T-cell (primary cell): ENCODE measurements around the gene RHOBTB1. TPM values are rescaled to one million over a fixed set of nuclear protein-coding genes. Genes with fewer than 3 reads are reported as not detected.

Source experiments
- ATAC-seq, 4 experiments: fragments of 200-7000 bp in 3 of 4; fragments of 150-1000 bp in 1 of 4; cut with Tn5 transposase; replicated peaks in 1 of 4; 1 replicate in 3 of 4; 2 replicates in 1 of 4; pipeline ENCODE4 v1.10.0; 2021; ENCODE audit warnings: moderate library complexity in 3 of 4, mild to moderate bottlenecking in 2 of 4, moderate number of reproducible peaks in 1 of 4
- CTCF ChIA-PET, 2 donors: fragments of 300-600 bp; sonication (Branson Sonifier 250); formaldehyde crosslinking; loops; one replicate each; lab custom pipeline; 2022; ENCODE audit warnings: antibody characterized with exemption in 2 of 2; lab: Charles Lee
- POLR2A ChIA-PET, 2 donors: fragments of 300-600 bp; sonication (Branson Sonifier 250); formaldehyde crosslinking; loops; one replicate each; lab custom pipeline; 2022; ENCODE audit warnings: antibody characterized with exemption in 2 of 2; lab: Charles Lee
- DNase-seq, 35 experiments: peaks; one replicate each; pipeline versions ENCODE4 v3.0.0 to v3.0.0-alpha.2; 2013 to 2023
- H3K27ac ChIP-seq: one replicate; pipeline ENCODE4 v1.5.1; 2013; ENCODE audit warnings: low read length
- H3K27me3 ChIP-seq, 2 experiments: replicated peaks in 1 of 2; 1 replicate in 1 of 2; 2 replicates in 1 of 2; pipeline versions ENCODE4 v1.6.1 to v1.7.0; 2013; ENCODE audit warnings: low read length in 1 of 2, mixed read lengths in 1 of 2; ENCODE audit not compliant: control insufficient read depth in 2 of 2, insufficient read depth in 2 of 2; ENCODE audit errors: extremely low read depth in 1 of 2
- H3K36me3 ChIP-seq, 2 donors: 1 replicate in 1 of 2; 2 replicates in 1 of 2; pipeline versions ENCODE4 v1.6.1 to v1.7.0; 2013; ENCODE audit warnings: low read length in 1 of 2; ENCODE audit not compliant: control insufficient read depth in 2 of 2, insufficient read depth in 1 of 2; ENCODE audit errors: extremely low read depth in 1 of 2
- H3K4me1 ChIP-seq, 2 experiments: 1 replicate in 1 of 2; 2 replicates in 1 of 2; pipeline versions ENCODE4 v1.6.1 to v1.7.0; 2013; ENCODE audit warnings: low read length in 2 of 2, mixed read lengths in 1 of 2; ENCODE audit not compliant: insufficient read depth in 2 of 2, control insufficient read depth in 1 of 2; ENCODE audit errors: extremely low read depth in 1 of 2
- H3K4me3 ChIP-seq, 2 donors: 1 replicate in 1 of 2; 2 replicates in 1 of 2; pipeline versions ENCODE4 v1.5.1 to v1.7.0; 2013; ENCODE audit warnings: mild to moderate bottlenecking in 2 of 2, low read length in 1 of 2, moderate library complexity in 1 of 2; ENCODE audit not compliant: control insufficient read depth in 1 of 2; ENCODE audit errors: extremely low read depth in 1 of 2
- H3K9me3 ChIP-seq: 2 replicates; pipeline ENCODE4 v1.7.0; 2013
- H3K27ac Mint-ChIP-seq, 2 donors: one replicate each; pipeline ENCODE4 v1.8.0; 2020 to 2021; ENCODE audit warnings: mild to moderate bottlenecking in 2 of 2, mixed read lengths in 2 of 2
- H3K27me3 Mint-ChIP-seq, 2 donors: one replicate each; pipeline ENCODE4 v1.8.0; 2021 to 2022; ENCODE audit warnings: mixed read lengths in 2 of 2
- H3K36me3 Mint-ChIP-seq: one replicate; pipeline ENCODE4 v1.8.0; 2021; ENCODE audit warnings: mixed read lengths
- H3K4me1 Mint-ChIP-seq, 3 donors: one replicate each; pipeline ENCODE4 v1.8.0; 2020 to 2022; ENCODE audit warnings: mixed read lengths in 3 of 3, mild to moderate bottlenecking in 1 of 3
- H3K4me3 Mint-ChIP-seq, 3 donors: one replicate each; pipeline ENCODE4 v1.8.0; 2020 to 2022; ENCODE audit warnings: mild to moderate bottlenecking in 3 of 3, mixed read lengths in 3 of 3, moderate library complexity in 3 of 3
- H3K9me3 Mint-ChIP-seq, 3 donors: one replicate each; pipeline ENCODE4 v1.8.0; 2020 to 2022; ENCODE audit warnings: mixed read lengths in 3 of 3
- WGBS: methylation state at CpG from one replicate; pipeline ENCODE4 v1.1.5; 2013; ENCODE audit warnings: missing lambda C conversion rate; ENCODE audit not compliant: insufficient coverage; 5-methylcytosine and 5-hydroxymethylcytosine counted together
- total RNA-seq, 35 experiments: library from RNA in 6 of 35; stranded (reverse) in 6 of 35; fragments of 120-200 nt in 1 of 35; gene quantifications; one replicate each; pipeline versions ENCODE4 v1.2.1 to v1.2.4 and lab custom pipeline; 2013 to 2026

RHOBTB1 gene
- total RNA-seq, 5 donors from 2014 or later (not counting 1 experiment from before 2014, with no cell fraction given): 0.09 to 0.75 (median 0.34) TPM; not detected in 1

- peaks cover 0 to 15% of the 10 kb centered on the region in 2 donors for H3K27me3 Mint-ChIP-seq
- H3K4me1 ChIP-seq: no peaks in the 10 kb centered on the region
- WGBS: no CpG with 5 or more reads among the region's 3 CpGs
- H3K4me3 ChIP-seq: no peak overlapping the region
- H3K4me1 Mint-ChIP-seq: peaks cover 0 to 3% (median 2%) of the 10 kb centered on the region in 3 donors
- H3K9me3 ChIP-seq: no peaks in the 10 kb centered on the region
- H3K36me3 ChIP-seq: no peaks in the 10 kb centered on the region
- H3K27ac ChIP-seq: no peak overlapping the region
- H3K27me3 ChIP-seq: no peaks in the 10 kb centered on the region
- ATAC-seq: no peak
- H3K4me3 Mint-ChIP-seq: no peak overlapping the region
- no peaks in the 10 kb centered on the region for H3K36me3 Mint-ChIP-seq
- CTCF ChIA-PET: no interaction called here
- POLR2A ChIA-PET: no interaction called here
- DNase-seq: no peak
- no peak overlapping the region for H3K27ac Mint-ChIP-seq
- no peaks in the 10 kb centered on the region for H3K9me3 Mint-ChIP-seq
Observed at GRCh38 chr10:60960031-60960430, 16.0 kb upstream of the RHOBTB1 start.

GRCh38 chr10:60958892-60959601 lies 15.1 kb upstream of the RHOBTB1 start:
- ChIA-PET POLR2A (no interaction called here), CTCF (interaction anchor here in 1 of 2 donors (0.6 kb wide), 1 partner anchor 19 kb away, joined by 3 read pairs; no protein-coding TSS in a partner anchor)
- H3K36me3 ChIP-seq: no peaks in the 10 kb centered on the region
- H3K27me3 ChIP-seq: no peaks in the 10 kb centered on the region
- H3K9me3 Mint-ChIP-seq: no peaks in the 10 kb centered on the region
- no peak for DNase-seq
- no peak for ATAC-seq
- no peak overlapping the region for H3K27ac ChIP-seq
- no peak overlapping the region for H3K4me3 ChIP-seq
- H3K27me3 Mint-ChIP-seq: peaks cover 0 to 17% of the 10 kb centered on the region in 2 donors
- peaks cover 0 to 3% (median under 1%) of the 10 kb centered on the region in 3 donors for H3K4me1 Mint-ChIP-seq
- no peak overlapping the region for H3K27ac Mint-ChIP-seq
- WGBS: no CpG with 5 or more reads among the region's 3 CpGs
- H3K4me1 ChIP-seq: no peaks in the 10 kb centered on the region
- H3K36me3 Mint-ChIP-seq: no peaks in the 10 kb centered on the region
- H3K9me3 ChIP-seq: no peaks in the 10 kb centered on the region
- H3K4me3 Mint-ChIP-seq: no peak overlapping the region

GRCh38 chr10:60957667-60958221 lies 13.8 kb upstream of the RHOBTB1 start:
- Mint-ChIP-seq H3K4me1 (no peaks in the 10 kb centered on the region), H3K9me3 (no peaks in the 10 kb centered on the region), H3K27ac (no peak overlapping the region), H3K36me3 (no peaks in the 10 kb centered on the region), H3K4me3 (no peak overlapping the region), H3K27me3 (peaks cover 0 to 14% of the 10 kb centered on the region in 2 donors)
- Histone ChIP-seq H3K27ac (no peak overlapping the region), H3K4me3 (no peak overlapping the region), H3K9me3 (no peaks in the 10 kb centered on the region), H3K27me3 (no peaks in the 10 kb centered on the region), H3K36me3 (no peaks in the 10 kb centered on the region), H3K4me1 (no peaks in the 10 kb centered on the region)
- WGBS: no CpG with 5 or more reads among the region's 3 CpGs
- POLR2A ChIA-PET: no interaction called here
- ATAC-seq: no peak
- no peak for DNase-seq
- CTCF ChIA-PET: no interaction called here

GRCh38 chr10:60955957-60956425 lies 12.0 kb upstream of the RHOBTB1 start:
- ChIA-PET CTCF (no interaction called here), POLR2A (interaction anchor here in 1 of 2 donors (0.7 kb wide), 1 partner anchor 1394 kb away, joined by 5 read pairs; no protein-coding TSS in a partner anchor)
- no peaks in the 10 kb centered on the region for H3K9me3 Mint-ChIP-seq
- no peaks in the 10 kb centered on the region for H3K36me3 Mint-ChIP-seq
- H3K9me3 ChIP-seq: no peaks in the 10 kb centered on the region
- no peaks in the 10 kb centered on the region for H3K4me1 Mint-ChIP-seq
- no peak for DNase-seq
- no peak overlapping the region for H3K4me3 ChIP-seq
- no peak overlapping the region for H3K27ac Mint-ChIP-seq
- H3K27me3 ChIP-seq: no peaks in the 10 kb centered on the region
- ATAC-seq: no peak
- no peaks in the 10 kb centered on the region for H3K4me1 ChIP-seq
- no peak overlapping the region for H3K27ac ChIP-seq
- H3K27me3 Mint-ChIP-seq: peaks cover 5 to 15% of the 10 kb centered on the region in 2 donors
- H3K4me3 Mint-ChIP-seq: no peak overlapping the region
- no peaks in the 10 kb centered on the region for H3K36me3 ChIP-seq
- WGBS: no CpG with 5 or more reads among the region's 2 CpGs

- DNase-seq (no peak), ATAC-seq (no peak)
- no peaks in the 10 kb centered on the region for H3K9me3 ChIP-seq
- no peaks in the 10 kb centered on the region for H3K9me3 Mint-ChIP-seq
- H3K27me3 ChIP-seq: no peaks in the 10 kb centered on the region
- H3K4me3 Mint-ChIP-seq: no peak overlapping the region
- H3K27ac ChIP-seq: no peak overlapping the region
- CTCF ChIA-PET: no interaction called here
- no peaks in the 10 kb centered on the region for H3K36me3 Mint-ChIP-seq
- no peak overlapping the region for H3K27ac Mint-ChIP-seq
- no peaks in the 10 kb centered on the region for H3K36me3 ChIP-seq
- POLR2A ChIA-PET: no interaction called here
- no peak overlapping the region for H3K4me3 ChIP-seq
- H3K4me1 ChIP-seq: peaks cover 0 to 4% of the 10 kb centered on the region in 2 experiments
- H3K4me1 Mint-ChIP-seq: no peaks in the 10 kb centered on the region
- H3K27me3 Mint-ChIP-seq: peaks cover 8 to 17% of the 10 kb centered on the region in 2 donors
Observed at GRCh38 chr10:60955316-60955715, 11.3 kb upstream of the RHOBTB1 start.

- Histone ChIP-seq H3K4me3 (no peak overlapping the region), H3K4me1 (peaks cover 0 to 4% of the 10 kb centered on the region in 2 experiments), H3K9me3 (no peaks in the 10 kb centered on the region), H3K27ac (no peak overlapping the region), H3K36me3 (no peaks in the 10 kb centered on the region), H3K27me3 (no peaks in the 10 kb centered on the region)
- no peak overlapping the region for H3K4me3 Mint-ChIP-seq
- DNase-seq: no peak
- H3K4me1 Mint-ChIP-seq: no peaks in the 10 kb centered on the region
- ChIA-PET POLR2A (no interaction called here), CTCF (no interaction called here)
- H3K27ac Mint-ChIP-seq: no peak overlapping the region
- peaks cover 11 to 20% of the 10 kb centered on the region in 2 donors for H3K27me3 Mint-ChIP-seq
- no peaks in the 10 kb centered on the region for H3K36me3 Mint-ChIP-seq
- ATAC-seq: no peak
- no CpG with 5 or more reads among the region's 1 CpG for WGBS
- no peaks in the 10 kb centered on the region for H3K9me3 Mint-ChIP-seq
Observed at GRCh38 chr10:60954035-60954434, 10.1 kb upstream of the RHOBTB1 start.
